NK-92 (cell line): ENCODE measurements around the gene RBAK.
"Not testable (repeated sequence)": the region's sequence is repeated elsewhere in the genome, so short reads cannot be mapped to it uniquely, and the experiment has no call there.

Experiments
- DNase-seq: peaks from one replicate; lab custom pipeline; 2025; ENCODE audit not compliant: unreplicated experiment; lab: John Stamatoyannopoulos, UW

RBAK gene

DNA sequence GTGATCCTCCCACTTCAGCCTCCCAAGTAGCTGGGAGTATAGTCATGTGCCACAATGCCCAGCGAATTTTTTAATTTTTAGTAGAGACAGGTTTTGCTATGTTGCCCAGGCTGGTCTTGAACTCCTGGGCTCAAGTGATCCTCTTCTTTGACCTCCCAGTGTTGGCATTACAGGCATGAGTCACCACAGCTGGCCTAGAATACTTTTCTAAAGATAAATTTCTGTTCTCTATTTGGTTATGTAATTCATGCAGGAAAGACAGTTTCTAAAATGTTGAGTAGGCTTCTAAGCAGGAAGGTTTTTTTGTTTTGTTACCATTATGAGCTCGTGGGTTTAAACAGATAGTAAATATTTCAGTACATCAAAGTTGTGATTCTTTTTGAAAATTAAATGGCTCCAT, 5.0 kb downstream of the RBAK start:
- DNase-seq = no peak

GRCh38 chr7:5051731-5052130, 6.1 kb downstream of the RBAK start:
- DNase-seq = not testable (repeated sequence)

- no peak for DNase-seq
These were observed 7.5 kb downstream of the RBAK start for GRCh38 chr7:5053175-5053574.

DNA sequence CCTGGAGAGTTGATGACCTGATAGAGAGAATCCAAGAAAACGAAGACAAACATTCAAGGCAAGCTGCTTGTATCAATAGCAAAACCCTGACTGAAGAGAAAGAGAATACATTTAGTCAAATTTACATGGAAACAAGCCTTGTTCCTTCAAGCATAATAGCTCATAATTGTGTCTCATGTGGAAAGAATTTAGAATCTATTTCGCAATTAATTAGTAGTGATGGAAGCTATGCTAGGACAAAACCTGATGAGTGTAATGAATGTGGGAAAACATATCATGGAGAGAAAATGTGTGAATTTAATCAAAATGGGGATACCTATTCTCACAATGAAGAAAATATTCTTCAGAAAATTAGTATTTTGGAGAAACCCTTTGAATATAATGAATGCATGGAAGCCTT, 18.0 kb downstream of the RBAK start:
- no peak for DNase-seq

DNA sequence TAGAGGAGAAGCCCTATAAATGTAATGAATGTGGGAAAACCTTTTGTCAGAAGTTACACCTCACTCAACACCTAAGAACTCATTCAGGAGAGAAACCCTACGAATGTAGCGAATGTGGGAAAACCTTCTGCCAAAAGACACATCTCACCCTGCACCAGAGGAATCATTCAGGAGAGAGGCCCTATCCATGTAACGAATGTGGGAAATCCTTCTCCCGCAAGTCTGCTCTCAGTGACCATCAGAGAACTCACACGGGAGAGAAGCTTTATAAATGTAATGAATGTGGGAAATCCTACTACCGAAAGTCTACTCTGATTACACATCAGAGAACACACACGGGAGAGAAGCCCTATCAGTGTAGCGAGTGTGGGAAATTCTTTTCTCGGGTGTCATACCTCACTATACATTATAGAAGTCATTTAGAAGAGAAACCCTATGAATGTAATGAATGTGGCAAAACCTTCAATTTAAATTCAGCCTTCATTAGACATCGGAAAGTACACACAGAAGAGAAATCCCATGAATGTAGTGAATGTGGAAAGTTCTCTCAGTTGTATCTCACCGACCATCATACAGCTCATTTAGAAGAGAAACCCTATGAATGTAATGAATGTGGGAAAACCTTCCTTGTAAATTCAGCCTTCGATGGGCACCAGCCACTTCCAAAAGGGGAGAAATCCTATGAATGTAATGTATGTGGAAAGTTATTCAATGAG, 18.9 kb downstream of the RBAK start:
- no peak for DNase-seq

DNA sequence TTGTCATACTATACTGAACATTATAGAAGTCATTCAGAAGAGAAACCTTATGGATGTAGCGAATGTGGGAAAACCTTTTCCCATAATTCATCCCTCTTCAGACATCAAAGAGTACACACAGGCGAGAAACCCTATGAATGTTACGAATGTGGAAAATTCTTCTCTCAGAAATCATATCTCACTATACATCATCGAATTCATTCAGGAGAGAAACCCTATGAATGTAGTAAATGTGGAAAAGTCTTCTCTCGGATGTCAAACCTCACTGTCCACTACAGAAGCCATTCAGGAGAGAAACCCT, 19.4 kb downstream of the RBAK start:
- DNase-seq = no peak

DNA sequence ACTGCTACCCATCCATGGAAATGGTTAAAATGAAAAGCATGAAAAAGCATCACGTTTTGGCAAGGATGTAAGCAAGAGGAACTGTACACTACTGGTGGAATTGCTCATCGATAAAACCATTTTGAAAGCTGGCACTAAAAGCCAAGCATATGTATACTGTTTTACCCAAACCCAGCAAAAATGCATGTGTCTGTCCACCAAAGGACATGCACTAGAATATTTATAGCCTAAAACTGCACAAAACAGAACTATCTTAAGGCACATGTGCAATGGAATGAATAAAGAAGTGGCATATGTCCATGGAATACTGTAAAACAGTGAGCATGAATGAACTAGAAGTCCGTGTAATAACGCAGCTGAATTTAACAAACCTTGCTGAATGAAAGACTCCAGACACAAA, 22.9 kb downstream of the RBAK start:
- DNase-seq = no peak

- DNase-seq = no peak
These were observed 24.5 kb downstream of the RBAK start for GRCh38 chr7:5070206-5070605.

DNA sequence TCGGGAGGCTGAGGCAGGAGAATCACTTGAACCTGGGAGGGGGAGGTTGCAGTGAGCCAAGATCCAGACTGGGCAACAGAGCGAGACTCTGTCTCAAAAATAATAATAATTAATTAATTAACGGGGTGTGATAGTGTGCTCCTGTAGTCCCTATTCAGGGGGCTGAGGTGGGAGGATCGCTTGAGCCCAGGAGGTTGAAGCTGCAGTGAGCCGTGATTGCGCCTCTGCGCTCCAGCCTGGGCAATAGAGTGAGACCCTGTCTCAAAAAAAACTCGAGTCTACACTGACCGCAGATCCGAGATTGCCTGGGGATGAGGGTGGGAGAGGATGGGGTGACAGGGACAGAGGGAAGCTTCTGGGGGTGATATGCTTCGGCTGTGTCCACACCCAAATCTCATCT, 29.5 kb downstream of the RBAK start:
- DNase-seq = not testable (repeated sequence)

DNA sequence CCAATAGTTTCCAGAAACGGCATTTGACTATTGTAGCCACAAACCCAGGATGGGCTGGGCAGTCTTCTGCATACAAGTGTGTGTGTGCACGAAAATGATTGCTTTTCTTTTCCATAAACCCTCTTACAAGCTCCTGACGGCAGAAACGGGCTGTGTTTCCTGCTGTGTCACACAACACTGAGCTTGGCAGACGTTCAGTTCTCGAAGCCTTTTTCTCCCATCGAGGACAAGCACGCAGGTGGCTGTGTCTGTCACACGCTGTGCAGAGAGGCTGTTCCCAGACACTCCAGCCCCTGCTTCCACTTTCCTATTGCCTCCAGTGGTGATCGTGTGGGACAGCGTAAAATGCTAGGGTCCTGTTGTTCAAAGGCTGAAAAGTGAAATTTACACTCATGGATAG, 32.1 kb downstream of the RBAK start:
- DNase-seq = no peak

- no peak for DNase-seq
These were observed 37.1 kb downstream of the RBAK start for GRCh38 chr7:5082806-5083205.

- DNase-seq = no peak
These were observed 37.7 kb downstream of the RBAK start for GRCh38 chr7:5083311-5083711.

DNA sequence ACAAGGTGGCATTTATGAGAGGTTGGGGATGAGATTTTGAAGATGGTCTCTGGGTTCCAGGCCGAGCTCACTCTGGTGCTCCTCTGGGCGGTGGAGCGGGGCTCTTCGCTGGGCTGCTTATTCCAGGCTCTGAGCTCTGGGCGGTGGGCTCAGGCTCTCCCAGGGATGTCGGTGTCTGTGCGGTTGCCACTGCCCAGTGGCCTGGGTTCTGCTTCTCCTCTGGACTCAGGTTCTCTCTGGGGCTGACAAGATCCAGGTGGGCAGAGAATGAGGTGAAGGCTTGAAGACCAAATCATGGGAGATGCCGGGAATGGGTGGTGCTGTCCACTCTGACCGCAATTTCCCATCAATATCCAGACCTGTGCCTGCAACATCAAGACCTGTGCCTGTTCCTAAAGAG, 40.6 kb downstream of the RBAK start:
- DNase-seq = no peak

DNA sequence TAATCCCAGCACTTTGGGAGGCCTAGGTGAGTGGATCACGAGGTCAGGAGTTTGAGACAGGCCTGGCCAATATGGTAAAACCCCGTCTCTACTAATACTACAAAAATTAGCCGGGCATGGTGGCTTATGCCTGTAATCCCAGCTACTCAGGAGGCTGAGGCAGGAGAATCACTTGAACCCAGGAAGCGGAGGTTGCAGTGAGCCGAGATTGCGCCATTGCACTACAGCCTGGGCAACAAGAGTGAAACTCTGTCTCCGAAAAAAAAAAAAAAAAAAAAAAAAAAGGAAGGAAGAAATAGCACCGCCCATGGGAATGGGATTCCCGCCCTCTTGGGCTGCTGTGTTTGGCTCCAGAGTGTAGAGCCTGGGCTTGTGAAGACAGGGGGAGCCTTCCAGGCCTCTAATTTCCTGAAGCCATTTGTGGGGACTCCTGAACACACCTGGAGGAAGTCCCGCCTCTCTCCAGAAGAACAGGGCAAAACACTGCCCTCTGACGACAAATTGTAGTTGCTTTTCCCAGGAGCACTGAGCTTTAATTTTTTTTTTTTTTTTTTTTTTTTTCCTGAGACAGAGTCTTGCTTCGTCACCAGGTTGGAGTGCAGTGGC, 42.7 kb downstream of the RBAK start:
- DNase-seq = not testable (repeated sequence)

DNA sequence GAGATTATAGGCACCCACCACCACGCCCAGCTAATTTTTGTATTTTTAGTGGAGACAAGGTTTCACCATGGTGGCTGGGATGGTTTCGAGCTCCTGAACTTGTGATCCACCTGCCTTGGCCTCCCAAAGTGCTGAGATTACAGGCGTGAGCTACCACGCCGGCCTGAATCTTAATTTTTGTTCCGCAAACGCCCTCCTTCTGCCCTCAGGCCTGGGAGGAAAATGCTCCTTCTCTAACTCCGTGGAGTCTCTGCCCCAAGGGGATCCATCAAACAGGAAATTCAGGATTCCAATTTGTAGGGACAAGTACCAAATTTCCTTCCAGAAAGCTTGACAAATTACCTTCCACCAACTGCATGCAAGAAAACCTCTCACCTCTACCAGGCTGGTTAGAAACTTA, 43.2 kb downstream of the RBAK start:
- DNase-seq = no peak

DNA sequence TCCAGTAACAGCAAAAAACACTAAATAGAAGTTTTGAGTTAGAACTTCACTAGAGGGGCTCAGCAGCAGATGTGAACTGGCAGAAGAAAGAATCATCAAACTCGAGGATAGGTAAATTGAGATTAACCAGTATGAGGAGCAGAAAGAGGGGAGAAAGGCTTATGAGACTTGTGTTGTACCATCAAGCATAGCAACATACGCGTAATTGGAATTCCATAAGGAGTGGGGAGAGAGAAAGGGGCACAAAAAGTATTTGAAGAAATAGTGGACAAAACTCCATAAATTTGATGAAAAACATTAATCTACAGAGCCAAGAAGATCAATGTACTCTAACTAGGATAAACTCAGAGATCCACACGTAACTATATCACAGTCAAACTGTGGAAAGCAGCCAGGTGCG, 48.3 kb downstream of the RBAK start:
- DNase-seq = no peak

DNA sequence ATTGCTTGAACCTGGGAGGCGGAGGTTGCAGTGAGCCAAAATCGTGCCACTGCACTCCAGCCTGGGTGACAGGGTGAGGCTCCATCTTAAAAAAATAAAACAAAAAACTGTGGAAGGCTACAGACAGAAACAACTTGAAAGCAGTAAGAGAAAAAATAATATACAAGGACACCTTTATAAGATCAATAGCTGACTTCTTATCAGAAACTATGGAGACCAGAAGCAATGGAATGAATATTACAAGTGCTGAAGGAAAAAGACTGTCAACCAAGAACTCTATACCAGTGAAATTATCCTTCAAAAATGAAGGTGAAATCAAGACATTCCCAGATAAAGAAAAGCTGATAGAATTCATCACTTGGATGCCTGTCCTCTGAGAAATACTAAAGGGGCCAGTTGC, 49.0 kb downstream of the RBAK start:
- no peak for DNase-seq

GRCh38 chr7:5116359-5116758, 70.7 kb downstream of the RBAK start:
- DNase-seq = no peak

DNA sequence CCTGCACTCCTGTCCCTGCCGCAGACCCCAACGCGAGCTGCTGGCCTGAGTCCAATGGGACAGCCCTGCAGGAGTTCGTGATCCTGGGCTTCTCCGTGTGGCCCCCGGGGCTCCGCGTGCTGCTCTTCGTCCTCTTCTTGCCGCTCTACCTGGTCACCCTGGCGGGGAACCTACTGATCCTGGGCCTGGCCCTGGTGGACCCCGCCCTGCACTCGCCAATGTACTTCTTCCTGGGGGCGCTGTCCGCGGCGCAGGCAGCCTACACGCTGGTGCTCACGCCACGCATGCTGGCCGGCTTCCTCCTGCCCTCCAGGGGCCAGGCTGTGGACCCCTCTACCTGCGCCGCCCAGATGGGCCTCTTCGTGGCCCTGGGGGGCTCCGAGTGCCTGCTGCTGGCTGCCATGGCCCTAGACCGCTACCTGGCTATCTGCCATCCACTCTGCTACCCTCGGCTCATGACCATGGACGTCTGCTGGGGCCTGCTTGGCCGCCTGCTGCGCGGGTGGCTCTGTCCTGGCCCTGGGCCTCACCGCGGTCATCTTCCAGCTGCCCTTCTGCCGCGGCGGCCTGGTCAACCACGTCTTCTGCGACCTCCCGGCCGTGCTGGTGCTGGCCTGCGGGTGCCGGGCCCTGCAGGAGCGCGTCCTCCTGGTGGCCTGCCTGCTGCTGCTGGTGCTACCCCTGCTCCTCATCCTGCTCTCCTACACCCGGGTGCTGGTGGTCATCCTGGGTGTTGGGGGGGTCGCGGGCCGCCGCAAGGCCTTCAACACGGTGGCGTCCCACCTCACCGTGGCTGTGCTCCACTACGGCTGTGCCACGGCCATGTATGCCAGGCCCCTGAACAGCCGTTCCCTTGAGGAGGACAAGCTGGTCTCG, 71.7 kb downstream of the RBAK start:
- no peak for DNase-seq
